AG09319 (cell line): Measurements from ENCODE around the gene BTD.

Experiments
- DNase-seq: peaks from one replicate; pipeline ENCODE4 v3.0.0-alpha.2; 2010; ENCODE audit warnings: low read depth; ENCODE audit errors: extremely low read depth
- TF ChIP-seq, protein P1 (sequence below): IDR thresholded peaks from 2 replicates; pipeline ENCODE4 v1.5.1; 2011; ENCODE audit warnings: low read depth, mild to moderate bottlenecking, inconsistent platforms, low read length, moderate library complexity

Gene BTD

DNA sequence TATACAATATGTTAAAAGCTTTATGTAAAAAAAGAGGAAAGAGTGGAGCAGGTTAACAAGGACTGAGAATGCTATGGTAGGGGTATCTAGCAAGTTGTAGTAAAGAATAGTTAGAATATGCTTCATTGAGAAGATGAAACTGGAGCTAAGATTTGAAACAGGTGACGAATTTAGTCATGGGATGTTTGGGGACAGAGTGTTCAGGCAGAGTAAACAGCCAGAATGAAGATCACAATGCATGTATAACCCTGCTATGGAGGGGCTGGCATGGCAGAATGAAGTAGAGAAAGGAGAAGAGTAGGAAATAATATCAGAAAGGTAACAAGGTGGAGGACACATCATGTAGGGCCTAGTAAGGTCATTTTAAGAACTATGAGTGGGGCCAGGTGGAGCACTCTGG lies 72.0 kb downstream of the BTD start:
- TF ChIP-seq, protein P1, sequence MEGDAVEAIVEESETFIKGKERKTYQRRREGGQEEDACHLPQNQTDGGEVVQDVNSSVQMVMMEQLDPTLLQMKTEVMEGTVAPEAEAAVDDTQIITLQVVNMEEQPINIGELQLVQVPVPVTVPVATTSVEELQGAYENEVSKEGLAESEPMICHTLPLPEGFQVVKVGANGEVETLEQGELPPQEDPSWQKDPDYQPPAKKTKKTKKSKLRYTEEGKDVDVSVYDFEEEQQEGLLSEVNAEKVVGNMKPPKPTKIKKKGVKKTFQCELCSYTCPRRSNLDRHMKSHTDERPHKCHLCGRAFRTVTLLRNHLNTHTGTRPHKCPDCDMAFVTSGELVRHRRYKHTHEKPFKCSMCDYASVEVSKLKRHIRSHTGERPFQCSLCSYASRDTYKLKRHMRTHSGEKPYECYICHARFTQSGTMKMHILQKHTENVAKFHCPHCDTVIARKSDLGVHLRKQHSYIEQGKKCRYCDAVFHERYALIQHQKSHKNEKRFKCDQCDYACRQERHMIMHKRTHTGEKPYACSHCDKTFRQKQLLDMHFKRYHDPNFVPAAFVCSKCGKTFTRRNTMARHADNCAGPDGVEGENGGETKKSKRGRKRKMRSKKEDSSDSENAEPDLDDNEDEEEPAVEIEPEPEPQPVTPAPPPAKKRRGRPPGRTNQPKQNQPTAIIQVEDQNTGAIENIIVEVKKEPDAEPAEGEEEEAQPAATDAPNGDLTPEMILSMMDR: no peak

DNA sequence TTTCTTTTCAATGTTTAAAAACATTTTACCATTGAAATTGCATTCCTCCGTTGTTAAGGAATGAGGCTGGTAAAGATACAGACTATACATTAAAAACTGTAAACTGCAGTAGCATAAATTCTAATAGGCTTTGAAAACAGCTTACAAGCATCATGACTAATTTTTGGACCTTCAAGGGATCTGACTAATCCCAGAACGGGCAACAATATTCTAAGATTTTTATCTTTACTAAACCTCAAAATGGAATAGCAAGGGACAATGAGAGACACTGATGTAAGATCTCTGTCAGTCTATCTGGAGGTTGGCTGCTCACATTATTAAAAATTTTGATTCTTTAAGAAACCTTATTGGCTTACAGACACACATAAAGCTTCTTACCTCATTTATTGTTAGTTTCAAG lies 74.7 kb downstream of the BTD start:
- TF ChIP-seq, protein P1: no peak
- no peak for DNase-seq

More for the DNA sequence above, 72.0 kb downstream of the BTD start:
- no peak for DNase-seq

DNA sequence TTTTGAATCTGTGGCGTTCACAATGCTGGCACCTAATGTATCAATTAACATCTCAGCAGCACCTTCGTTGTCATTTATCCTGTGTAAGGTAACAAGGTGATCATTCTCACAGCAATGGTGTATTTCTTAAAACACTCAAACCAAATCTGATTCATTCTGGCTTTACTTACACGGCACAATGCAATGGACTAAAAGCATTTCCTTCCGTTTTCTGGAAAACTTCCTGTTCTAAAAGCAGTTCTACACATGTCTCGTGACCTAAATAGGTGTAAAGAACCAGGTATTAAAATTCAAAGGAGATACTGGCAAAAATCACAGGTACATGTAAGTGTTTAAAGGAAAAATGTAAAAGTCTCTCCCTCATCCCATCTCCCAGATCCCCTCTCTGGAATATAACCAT lies 77.8 kb downstream of the BTD start:
- TF ChIP-seq, protein P1: no peak
- DNase-seq: no peak

DNA sequence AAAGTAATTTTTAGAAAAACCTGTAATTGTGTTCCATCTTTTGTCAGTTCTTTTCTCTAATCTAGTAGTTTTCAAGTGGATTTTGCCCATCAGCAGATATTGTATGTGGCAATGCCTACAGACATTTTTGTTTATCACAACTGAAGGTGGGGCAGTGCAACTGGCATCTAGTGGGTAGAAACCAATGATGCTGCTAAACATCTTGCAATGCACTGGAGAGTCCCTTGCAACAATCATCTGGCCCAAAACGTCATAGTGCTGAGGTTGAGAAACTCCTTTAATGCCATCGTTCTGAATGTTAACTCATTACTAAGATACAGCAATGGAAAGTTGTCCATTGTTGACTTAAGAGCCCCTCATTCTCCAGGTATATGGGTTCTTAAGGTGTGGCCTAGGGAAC lies 80.1 kb downstream of the BTD start:
- TF ChIP-seq, protein P1: no peak
- DNase-seq: no peak

DNA sequence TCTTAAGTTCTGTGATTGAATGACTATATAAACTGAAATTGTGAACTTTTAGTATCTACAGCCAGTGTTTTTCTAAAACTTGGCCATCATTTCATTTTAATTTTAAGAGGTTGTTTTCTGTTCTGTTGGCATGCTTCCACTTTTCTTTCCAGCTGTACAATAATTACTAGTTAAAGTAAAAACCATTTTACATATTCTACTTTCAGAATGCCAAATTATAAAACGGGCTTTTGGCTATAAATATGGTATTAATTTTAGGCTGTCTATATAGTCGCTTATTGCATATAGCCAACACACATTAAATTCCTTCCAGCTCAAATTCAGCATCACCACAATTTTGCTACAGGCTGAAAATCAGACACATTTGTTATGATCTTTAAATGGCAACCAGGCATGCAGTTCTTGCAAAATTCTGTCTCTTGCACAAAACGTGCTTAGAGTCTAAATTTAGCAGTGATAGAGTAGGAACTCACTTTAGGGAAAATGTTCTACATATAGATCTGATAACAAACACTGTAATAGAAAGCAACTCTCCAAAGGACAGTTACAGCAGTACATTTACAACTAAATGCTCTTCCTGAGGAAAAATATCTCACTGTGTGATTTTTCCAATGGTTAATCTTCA lies 81.1 kb downstream of the BTD start:
- peak; percentile 44 for DNase-seq
- TF ChIP-seq, protein P1: no peak

DNA sequence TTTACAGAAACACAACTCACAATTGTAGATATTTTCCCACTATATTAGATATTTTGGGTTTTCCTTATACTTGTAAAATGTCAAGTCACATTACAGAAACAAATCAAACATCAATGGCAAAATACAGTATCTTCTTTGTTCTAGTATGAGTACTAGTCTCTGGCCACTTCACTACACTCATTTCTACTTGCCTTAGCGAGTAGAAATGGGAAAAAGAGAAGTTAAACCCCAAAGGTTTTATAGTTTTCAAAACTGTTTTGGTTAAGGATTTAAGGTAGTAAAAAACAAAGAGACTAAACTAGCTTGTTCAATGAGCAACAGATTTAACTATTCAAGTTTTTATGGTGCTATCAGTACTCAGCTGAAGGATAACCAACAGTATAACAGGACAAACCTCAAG lies 81.7 kb downstream of the BTD start:
- no peak for DNase-seq

DNA sequence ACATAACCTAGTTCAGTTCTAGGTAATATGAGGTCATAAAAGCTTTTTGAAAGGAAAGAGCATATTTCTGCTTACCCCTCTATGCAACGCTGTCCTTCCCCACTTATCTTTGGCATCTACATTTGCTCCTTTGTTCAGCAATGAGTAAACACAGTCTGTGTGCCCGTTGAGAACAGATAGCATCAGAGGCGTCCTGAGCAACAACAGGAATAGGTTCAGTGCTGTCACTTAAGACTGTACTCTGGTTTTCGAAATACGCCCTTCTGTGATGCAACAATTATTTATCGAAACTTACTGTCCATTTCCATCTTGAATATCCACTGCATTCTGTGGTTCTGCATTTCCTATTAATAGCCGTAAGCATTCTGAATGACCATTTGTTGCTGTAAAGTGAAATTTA lies 84.4 kb downstream of the BTD start:
- no peak for DNase-seq
- TF ChIP-seq, protein P1: no peak

More for the DNA sequence above, 81.7 kb downstream of the BTD start:
- TF ChIP-seq, protein P1: no peak
